NCI-H524 (cell line): ENCODE measurements around the gene CGNL1.
A peak's percentile ranks its signal among the peaks of the same experiment; 100 is the strongest.

Experiments
- DNase-seq, 2 experiments: peaks; one replicate each; lab custom pipeline; 2025; lab: John Stamatoyannopoulos, UW

Gene CGNL1

GRCh38 chr15:57525581-57525980 lies 149.3 kb downstream of the CGNL1 start:
- no peak for DNase-seq

- no peak for DNase-seq
Observed at GRCh38 chr15:57526076-57526475, 149.8 kb downstream of the CGNL1 start.

DNA sequence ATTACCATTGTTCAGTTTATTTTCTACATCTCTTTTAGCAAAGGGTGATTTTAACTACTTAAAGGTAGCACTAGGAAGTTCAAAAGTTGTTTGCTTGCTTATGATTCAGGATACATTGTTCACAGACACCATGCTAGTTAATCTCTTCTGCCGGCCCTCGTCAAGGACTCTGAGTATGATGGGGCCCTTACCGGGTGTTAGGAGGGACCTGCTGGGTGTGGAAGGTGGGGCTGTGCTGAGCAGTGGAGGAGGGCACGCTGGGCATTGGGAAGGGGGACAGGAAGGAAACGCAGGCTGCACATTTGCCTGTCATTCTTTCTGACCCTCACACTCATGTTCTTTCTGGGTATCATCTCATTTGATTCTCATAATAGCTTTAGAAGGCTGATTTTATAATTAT lies 150.3 kb downstream of the CGNL1 start:
- DNase-seq = no peak

DNA sequence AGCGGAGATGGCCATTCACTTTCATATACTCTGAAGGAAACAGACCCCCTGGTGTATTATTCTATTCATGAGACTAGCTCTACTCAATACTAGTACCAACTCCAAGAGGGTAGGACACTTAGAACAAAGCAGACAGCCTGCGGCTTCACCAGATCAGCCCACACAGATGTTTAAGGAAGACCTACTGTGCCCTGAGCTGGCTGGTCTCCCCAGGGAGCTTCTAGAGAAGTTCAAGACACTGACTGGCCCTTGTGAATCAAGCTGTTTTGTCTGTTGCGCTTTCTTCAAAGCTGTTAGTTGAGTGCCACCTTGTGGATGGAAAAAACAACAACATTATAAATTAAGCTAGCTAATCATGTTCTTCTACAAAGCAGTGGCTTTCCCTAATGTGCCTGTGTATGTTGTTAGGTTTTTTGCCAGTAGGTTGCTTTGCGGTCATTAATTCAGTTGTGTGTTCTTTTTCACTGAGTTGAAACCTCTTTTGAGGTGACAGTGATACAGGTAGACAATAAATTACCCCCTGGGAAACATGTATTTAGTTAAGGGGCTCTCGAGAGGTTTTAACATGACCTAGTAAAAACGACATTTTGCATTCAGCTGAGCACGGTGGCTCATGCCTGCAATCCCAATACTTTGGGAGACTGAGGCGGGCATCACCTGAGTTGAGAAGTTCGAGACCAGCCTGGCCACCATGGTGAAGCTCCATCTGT lies 151.2 kb downstream of the CGNL1 start:
- DNase-seq = peak; percentile 99

DNA sequence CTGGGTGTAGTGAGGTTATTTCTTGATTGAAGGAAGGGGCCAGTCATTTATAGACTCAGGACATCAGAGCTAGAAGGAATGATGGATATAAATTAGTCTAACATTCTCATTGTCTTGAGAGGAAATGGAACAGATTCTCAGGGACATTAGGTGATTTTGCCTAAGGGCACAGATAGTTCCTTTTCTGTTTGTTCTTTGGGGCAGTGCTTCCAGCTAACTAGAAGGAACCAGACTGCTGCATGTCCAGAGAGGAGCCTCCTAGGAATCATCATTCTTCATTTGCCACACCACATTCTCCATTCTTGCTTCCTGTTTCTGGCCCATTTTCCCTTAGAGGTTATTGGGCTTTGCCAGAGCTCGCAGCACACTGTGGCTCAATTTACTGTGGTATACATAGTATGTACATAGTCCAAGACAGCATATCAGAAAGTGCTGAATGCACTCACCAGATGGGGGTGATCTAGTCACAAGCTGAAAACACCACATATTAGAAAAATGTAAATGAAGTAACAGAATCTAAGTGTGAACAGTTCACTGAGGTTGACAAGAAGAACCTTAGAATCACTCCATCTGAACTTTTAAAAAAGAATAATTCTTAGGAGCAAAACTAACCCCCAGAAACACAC lies 152.7 kb downstream of the CGNL1 start:
- peak in 1 of 2 experiments; percentile 25 for DNase-seq

- DNase-seq = no peak
Observed at GRCh38 chr15:57529748-57530147, 153.4 kb downstream of the CGNL1 start.

- DNase-seq = no peak
Observed at GRCh38 chr15:57532731-57533447, 156.6 kb downstream of the CGNL1 start.

- no peak for DNase-seq
Observed at GRCh38 chr15:57533448-57533799, 157.1 kb downstream of the CGNL1 start.

GRCh38 chr15:57534281-57534680 lies 158.0 kb downstream of the CGNL1 start:
- peak; percentile 88 to 95 for DNase-seq

DNA sequence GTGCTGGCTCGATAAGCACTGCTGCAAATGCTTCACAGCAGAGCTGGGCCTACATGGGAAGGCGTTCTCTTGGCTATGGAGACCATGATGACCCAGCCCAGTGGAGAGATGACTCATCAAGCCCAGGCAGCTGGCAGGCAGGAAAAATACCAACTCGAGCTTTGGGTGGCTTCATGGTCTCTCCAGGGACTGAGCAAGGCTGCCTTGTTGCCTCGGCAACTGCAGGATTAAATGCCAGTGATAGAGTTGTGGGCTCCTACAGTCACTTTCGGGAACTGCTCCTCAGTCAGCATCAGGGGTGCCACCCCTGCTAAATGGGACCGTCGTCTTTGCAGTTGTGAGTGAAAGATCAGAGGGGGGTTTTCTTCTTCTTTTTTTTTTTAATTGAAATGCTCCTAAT lies 160.8 kb downstream of the CGNL1 start:
- DNase-seq = peak; percentile 91 to 94

DNA sequence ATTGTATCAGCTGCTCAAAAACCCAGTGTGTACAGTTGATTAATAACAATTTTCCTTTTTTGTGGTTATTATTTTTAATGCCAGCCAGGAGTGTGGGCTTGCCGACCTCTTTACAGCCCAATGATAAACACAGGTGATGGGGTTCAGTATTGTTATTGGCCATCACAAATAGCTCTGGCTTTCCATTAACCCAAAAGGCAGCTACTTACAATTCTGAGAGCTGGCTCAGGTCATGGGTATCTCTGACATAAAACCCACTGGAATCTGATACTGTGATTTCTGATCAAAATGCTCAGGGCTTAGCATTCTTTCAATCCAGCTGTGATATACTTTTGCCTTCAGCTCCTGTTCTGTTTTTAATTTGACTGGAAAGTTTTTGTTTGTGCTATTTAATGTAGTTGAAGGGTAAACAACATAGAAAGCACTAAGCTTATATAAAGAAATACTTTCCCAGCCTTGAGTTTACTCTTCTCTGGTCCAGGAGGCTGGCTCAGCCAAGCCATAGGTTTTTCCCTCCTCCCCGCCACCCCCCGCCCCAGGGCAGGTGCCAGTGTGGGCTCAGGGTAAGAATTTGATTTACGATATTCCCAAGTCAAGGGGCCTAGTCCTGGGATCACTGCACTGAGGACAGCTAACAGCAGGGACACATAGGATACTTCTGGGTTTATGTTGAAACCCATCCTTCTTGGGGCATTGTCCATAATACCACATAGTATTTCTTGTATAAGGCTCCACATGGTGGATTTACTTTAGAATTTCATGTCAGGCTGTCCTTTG lies 161.4 kb downstream of the CGNL1 start:
- DNase-seq = no peak

GRCh38 chr15:57538265-57538529 lies 161.9 kb downstream of the CGNL1 start:
- DNase-seq = no peak

DNA sequence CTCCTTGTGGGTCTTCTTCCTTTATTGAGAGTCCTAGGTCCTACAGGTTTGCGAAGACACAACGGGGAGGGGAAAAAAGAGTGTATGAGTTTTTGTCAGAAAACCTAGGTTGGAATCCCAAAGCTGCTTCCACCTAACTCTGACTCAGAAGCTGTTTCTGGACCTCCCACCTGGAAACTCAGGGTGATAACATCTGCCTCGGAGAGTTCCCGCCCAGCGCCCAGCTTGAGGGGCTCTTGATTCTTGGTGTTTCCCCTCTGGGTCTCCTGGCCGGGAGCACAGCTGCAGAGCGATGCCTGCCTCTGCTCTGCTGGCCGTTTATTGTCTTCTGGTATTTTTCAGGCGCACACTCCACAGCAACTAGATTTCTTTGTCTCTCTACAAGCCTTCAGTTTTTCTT lies 162.5 kb downstream of the CGNL1 start:
- DNase-seq = no peak

GRCh38 chr15:57540211-57540610 lies 163.9 kb downstream of the CGNL1 start:
- DNase-seq = no peak

GRCh38 chr15:57540736-57541135 lies 164.4 kb downstream of the CGNL1 start:
- DNase-seq = no peak

DNA sequence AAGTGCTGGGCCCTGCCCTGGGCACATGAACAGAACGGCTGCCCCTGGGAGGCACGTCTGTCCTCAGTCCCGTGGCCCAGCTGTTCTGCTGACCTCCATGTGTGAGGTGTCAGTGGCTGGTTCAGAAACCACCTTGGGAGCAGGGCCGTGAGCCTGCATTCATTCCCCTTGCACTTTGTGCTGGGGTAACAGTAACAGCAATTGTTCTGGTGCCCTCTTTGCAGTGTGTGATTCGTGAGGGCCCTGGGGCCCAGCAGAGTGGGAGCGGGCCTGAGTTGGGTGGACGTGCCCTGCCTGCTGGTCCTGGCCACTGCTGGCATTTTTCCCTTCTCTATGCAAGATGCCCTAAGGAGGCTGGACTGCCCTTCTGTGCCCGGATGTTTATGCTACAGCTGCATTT lies 165.0 kb downstream of the CGNL1 start:
- DNase-seq = no peak

DNA sequence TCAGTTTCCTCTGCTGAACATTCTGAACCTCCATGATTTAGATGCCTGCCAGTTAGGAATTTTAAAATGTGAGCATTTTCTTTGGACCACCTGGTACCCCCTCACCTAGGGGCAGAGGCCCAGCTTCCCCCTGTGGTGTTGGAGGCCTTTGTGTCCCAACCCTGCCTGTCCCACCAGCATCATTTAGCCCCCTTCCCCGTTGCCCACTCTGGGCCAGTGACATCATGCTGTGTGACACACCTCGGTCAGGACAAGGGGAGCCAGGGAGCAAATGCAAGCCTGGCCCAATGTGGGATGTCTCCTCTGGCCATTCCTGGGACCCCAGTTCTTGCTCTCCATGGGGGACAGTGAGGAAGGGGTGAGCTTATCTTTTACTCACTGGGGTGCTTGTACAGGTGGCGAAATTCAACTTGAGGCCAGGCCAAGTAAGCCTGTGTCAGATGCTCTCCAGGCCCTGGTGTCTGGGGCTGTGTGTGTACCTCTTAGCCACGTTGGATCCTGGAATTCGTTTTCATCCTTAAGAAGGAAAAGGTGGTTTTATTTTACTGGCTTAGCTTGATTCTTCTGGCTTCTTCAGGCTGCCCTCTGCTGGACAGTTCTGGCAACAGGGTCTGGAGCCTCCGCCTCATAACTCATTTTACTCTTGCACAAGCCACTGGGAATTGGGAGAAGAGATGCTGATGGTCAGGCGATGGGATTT lies 165.7 kb downstream of the CGNL1 start:
- DNase-seq = peak; percentile 45 to 81

GRCh38 chr15:57542505-57542817 lies 166.2 kb downstream of the CGNL1 start:
- DNase-seq = no peak

DNA sequence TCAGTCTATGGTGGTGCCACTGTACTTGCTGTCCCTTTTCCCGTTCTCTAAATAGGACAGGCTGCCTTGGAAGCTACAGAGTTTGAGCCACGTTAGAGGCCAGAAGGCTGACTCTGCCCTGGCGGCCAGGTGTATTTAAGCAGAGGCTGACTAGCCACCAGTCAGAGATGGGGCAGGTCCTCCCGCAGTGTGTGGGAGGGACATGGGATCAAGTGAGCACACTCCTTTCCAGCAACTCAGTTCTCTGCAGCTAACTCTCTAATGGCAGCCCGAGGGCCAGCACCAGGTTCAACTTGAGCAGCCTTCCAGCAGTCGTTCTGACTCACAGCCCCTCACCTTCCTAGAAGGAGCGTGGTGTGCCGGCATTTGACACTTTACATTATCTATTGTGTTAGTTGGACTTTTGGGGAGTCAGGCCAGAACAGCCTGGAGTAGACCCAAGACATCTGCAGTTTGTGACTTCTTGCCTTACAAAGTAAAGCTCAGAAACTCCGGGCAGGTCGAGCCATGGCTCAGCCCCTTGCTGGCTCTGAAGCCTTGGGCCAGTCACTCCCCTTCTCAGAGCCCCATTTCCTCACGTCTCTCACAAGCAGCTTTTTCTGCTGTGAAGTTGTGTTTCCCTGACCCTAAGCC lies 168.7 kb downstream of the CGNL1 start:
- no peak for DNase-seq

- DNase-seq = peak; percentile 76 to 96
Observed at GRCh38 chr15:57545995-57546394, 169.7 kb downstream of the CGNL1 start.

- peak in 1 of 2 experiments; percentile 28 for DNase-seq
Observed at GRCh38 chr15:57547243-57547755, 171.0 kb downstream of the CGNL1 start.

DNA sequence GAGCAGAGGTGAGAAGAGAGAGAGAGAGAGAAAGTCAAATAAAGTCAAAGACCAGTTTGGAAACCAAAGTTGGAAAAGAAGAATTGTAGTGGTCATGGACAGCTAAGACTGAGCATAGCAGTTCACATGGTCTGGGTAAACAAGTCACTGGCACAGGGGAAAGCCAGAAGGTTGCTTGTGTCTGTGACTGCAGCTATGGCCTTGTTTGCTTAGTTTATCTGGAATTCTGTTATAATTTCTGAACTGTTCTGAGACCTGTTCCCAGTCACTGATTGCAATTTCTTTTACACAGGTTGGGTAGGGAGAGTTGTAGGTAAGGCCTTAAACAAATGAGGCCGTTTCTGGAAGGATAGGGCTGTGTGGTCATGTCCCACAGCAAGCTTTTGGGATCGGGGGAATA lies 172.0 kb downstream of the CGNL1 start:
- no peak for DNase-seq
